Psoas muscle (tissue), 8 donors: ENCODE measurements around the gene SUPT5H. TPM values are rescaled to one million over a fixed set of nuclear protein-coding genes. Genes with fewer than 3 reads are reported as not detected.

Experiments
- ATAC-seq, 4 donors: fragments of 200-7000 bp; cut with Tn5 transposase; one replicate each; pipeline ENCODE4 v1.9.1; 2020; ENCODE audit warnings: moderate library complexity in 3 of 4, mild to moderate bottlenecking in 2 of 4
- DNase-seq, 2 donors: peaks; one replicate each; pipeline ENCODE4 v3.0.0-alpha.2; 2020
- H3K27ac ChIP-seq: fragments of 200-600 bp; one replicate; pipeline ENCODE4 v1.8.0; 2022
- H3K27me3 ChIP-seq, 3 donors: fragments of 200-600 bp in 1 of 3; one replicate each; pipeline versions ENCODE4 v1.6.1 to v1.8.0; 2013 to 2022; ENCODE audit warnings: low read length in 2 of 3, mild to moderate bottlenecking in 2 of 3, moderate library complexity in 1 of 3; ENCODE audit not compliant: insufficient read depth in 3 of 3
- H3K36me3 ChIP-seq, 2 donors: fragments of 200-600 bp in 1 of 2; one replicate each; pipeline versions ENCODE4 v1.6.1 to v1.8.0; 2013 to 2022; ENCODE audit warnings: low read depth in 1 of 2, mild to moderate bottlenecking in 1 of 2, moderate library complexity in 1 of 2; ENCODE audit not compliant: insufficient read depth in 1 of 2
- H3K4me1 ChIP-seq: fragments of 200-600 bp; one replicate; pipeline ENCODE4 v1.8.0; 2022
- H3K4me3 ChIP-seq: fragments of 200-600 bp; one replicate; pipeline ENCODE4 v1.8.0; 2022; ENCODE audit warnings: mild to moderate bottlenecking
- H3K9me3 ChIP-seq: fragments of 200-600 bp; one replicate; pipeline ENCODE4 v1.8.0; 2022
- CTCF ChIP-seq: fragments of 200-600 bp; IDR thresholded peaks from one replicate; pipeline ENCODE4 v1.8.0; 2022; ENCODE audit warnings: antibody characterized with exemption
- WGBS, 3 donors: extraction: QIAGEN DNeasy Blood & Tissue Kit; methylation state at CpG; one replicate each; pipeline versions ENCODE4 v1.1.6 to v1.1.7; 2013; 5-methylcytosine and 5-hydroxymethylcytosine counted together
- intact Hi-C, 2 donors: fragments of 100-400 bp; cut with DNase I; formaldehyde crosslinking; loops; one replicate each; pipeline versions ENCODE4 v1.11.0 to v1.14.2; 2022
- polyA plus RNA-seq, 3 donors: library from polyadenylated mRNA; stranded (reverse); fragments of 200-250 nt; gene quantifications; one replicate each; pipeline ENCODE4 v1.2.3, GENCODE V29; 2013
- total RNA-seq, 4 donors: library from RNA; stranded (reverse); fragmentation: NEBNext Ultra II Directional in 2 of 4; extraction: Animal tissue kit (Norgen Biotek cat#: 25700) in 2 of 4; gene quantifications; one replicate each; pipeline versions ENCODE4 v1.2.1 to v1.2.4, GENCODE V29; 2021 to 2023
- donor health status: healthy with polysubstance abuse.
- donor health status: DM: no; HTN: no; CAD: no; lungs with moderate emphysema.
- donor health status: Bipolar disorder and iron deficiency.
- donor health status: healthy.
- donor health status: DM: yes; HTN: yes; CAD: no.
- donor health status: DM: no; HTN: no; CAD: no.
- donor health status: DM: no; HTN: no; CAD: no.
- donor health status: DM: yes; HTN: yes; CAD: no.

SUPT5H gene
- total and polyA plus RNA-seq, 7 donors = 60.7 to 97.1 (median 82.7) TPM

- intact Hi-C loops = loop anchor here (1.0 to 10.0 kb wide), 5 partner anchors 13 to 287 kb away; partner anchors contain the start of genes PAK4 (in 1 of the 2), RPS16 (in 1 of the 2) and SAMD4B (in 1 of the 2)
- peak overlapping the region; percentile 97 for H3K4me3 ChIP-seq
- WGBS, 3 donors = 0 to 1% (median 1%) methylated on average over 7 of the region's 7 CpGs
These were observed 33.6 kb upstream of the SUPT5H start for GRCh38 chr19:39411832-39412099.

GRCh38 chr19:39412100-39412866, 33.1 kb upstream of the SUPT5H start, which contains the start of gene PLEKHG2:
Gene PLEKHG2, plus strand, starts transcription at chr19:39412669. Its CDS starts 1,418 bp downstream, at chr19:39414087.
- H3K4me3 ChIP-seq = peak within 1 kb of the TSS; percentile 97
- peak within 1 kb of the TSS; percentile 96 for H3K27ac ChIP-seq
- peak; percentile 94 to 97 for DNase-seq
- ATAC-seq = peak; percentile 52 to 67 (median 53)
- peaks cover 14% of the 10 kb centered on the region for H3K4me1 ChIP-seq
- intact Hi-C loops = loop anchor here (2.0 to 10.0 kb wide), 4 partner anchors 13 to 287 kb away; partner anchors contain the start of genes PAK4 (in 1 of the 2), RPS16 (in 1 of the 2) and SAMD4B (in 1 of the 2)
- no peaks in the 10 kb centered on the region for H3K27me3 ChIP-seq
- H3K9me3 ChIP-seq = no peaks in the 10 kb centered on the region
- 0 to 1% (median 0%) methylated on average over 47 to 60 of the region's 60 CpGs for WGBS, 3 donors
- TF ChIP-seq CTCF = no peak
- H3K36me3 ChIP-seq = peaks cover 0 to 17% of the 10 kb centered on the region in 2 donors

More at GRCh38 chr19:39411832-39412099, 33.6 kb upstream of the SUPT5H start:
- no peaks in the 10 kb centered on the region for H3K27me3 ChIP-seq
- peaks cover 0 to 17% of the 10 kb centered on the region in 2 donors for H3K36me3 ChIP-seq
- H3K27ac ChIP-seq = peak overlapping the region; percentile 96
- H3K4me1 ChIP-seq = peaks cover 14% of the 10 kb centered on the region
- peak; percentile 96 for TF ChIP-seq CTCF
- no peaks in the 10 kb centered on the region for H3K9me3 ChIP-seq
- peak; percentile 36 to 61 (median 48) for ATAC-seq
- DNase-seq = peak; percentile 89 to 95

GRCh38 chr19:39412867-39413271, 32.5 kb upstream of the SUPT5H start:
- DNase-seq = no peak
- peak overlapping the region; percentile 96 for H3K27ac ChIP-seq

GRCh38 chr19:39413272-39413910, 32.0 kb upstream of the SUPT5H start:
- H3K36me3 ChIP-seq = peaks cover 0 to 7% of the 10 kb centered on the region in 2 donors
- ATAC-seq = no peak
- peak; percentile 73 to 87 for DNase-seq
- 3 to 6% (median 4%) methylated on average over 28 to 53 of the region's 54 CpGs for WGBS, 3 donors
- H3K4me3 ChIP-seq = peak overlapping the region; percentile 97
- peak overlapping the region; percentile 96 for H3K27ac ChIP-seq
- peaks cover 14% of the 10 kb centered on the region for H3K4me1 ChIP-seq
- H3K27me3 ChIP-seq = no peaks in the 10 kb centered on the region
- TF ChIP-seq CTCF = no peak
- intact Hi-C loops = loop anchor here (2.0 to 10.0 kb wide), 4 partner anchors 15 to 289 kb away; partner anchors contain the start of genes PAK4 (in 1 of the 2), RPS16 (in 1 of the 2) and SAMD4B (in 1 of the 2)
- H3K9me3 ChIP-seq = no peaks in the 10 kb centered on the region

More at GRCh38 chr19:39412867-39413271, 32.5 kb upstream of the SUPT5H start:
- intact Hi-C loops = loop anchor here (2.0 to 10.0 kb wide), 4 partner anchors 14 to 288 kb away; partner anchors contain the start of genes PAK4 (in 1 of the 2), RPS16 (in 1 of the 2) and SAMD4B (in 1 of the 2)
- WGBS, 3 donors = 0% methylated on average over 17 to 24 of the region's 24 CpGs
- peak; percentile 80 for TF ChIP-seq CTCF
- H3K9me3 ChIP-seq = no peaks in the 10 kb centered on the region
- H3K4me1 ChIP-seq = peaks cover 14% of the 10 kb centered on the region
- H3K4me3 ChIP-seq = peak overlapping the region; percentile 97
- peaks cover 0 to 11% of the 10 kb centered on the region in 2 donors for H3K36me3 ChIP-seq
- no peaks in the 10 kb centered on the region for H3K27me3 ChIP-seq
- ATAC-seq = no peak
